ENCODE measurements around the gene SLC6A19. TPM values are rescaled to one million over a fixed set of nuclear protein-coding genes. Genes with fewer than 3 reads are reported as not detected.

Gene SLC6A19
- total and polyA plus RNA-seq, 2 of the 4 experiments (the other 2 are of a cell fraction) = not detected

DNA sequence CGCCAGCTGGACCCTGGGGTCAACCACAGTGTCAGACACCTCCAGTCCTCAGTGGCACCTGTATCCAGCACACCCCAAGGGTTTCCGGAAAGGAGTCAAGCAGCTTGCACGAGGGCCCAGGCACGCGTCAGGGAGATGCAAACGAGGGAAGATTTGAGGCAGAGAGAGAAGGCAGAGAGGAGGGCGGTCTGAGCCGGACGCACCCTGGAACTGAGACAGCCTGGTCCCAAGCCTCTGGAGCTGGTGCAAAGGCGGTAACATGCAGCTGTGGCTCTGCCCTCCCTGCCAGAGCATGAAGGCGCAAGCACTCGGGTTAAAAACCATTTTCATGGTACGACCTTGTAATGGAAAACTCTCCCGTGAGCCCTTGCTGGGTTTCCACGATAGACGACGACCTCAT lies 56.0 kb downstream of the SLC6A19 start:
- Histone ChIP-seq H3K27ac (ENCODE audit: insufficient read depth, low read length) (no peak overlapping the region), H2BK5ac (ENCODE audit: low read depth, low read length, poor library complexity, severe bottlenecking) (no peak overlapping the region), H3K4me2 (ENCODE audit: low read depth, low read length) (no peak overlapping the region), H3K4ac (ENCODE audit: low read depth, low read length) (no peak overlapping the region), H4K20me1 (ENCODE audit: insufficient read depth, low read length) (no peaks in the 10 kb centered on the region), H3K36me3 (ENCODE audit: control insufficient read depth, insufficient read depth, low read length) (no peaks in the 10 kb centered on the region), H4K91ac (ENCODE audit: insufficient read depth, low read depth, low read length) (no peak overlapping the region), H2AFZ (replicated peaks; ENCODE audit: low read length, poor library complexity) (no peak overlapping the region), H3K9me3 (ENCODE audit: control insufficient read depth, insufficient read depth, low read length) (peaks cover 28% of the 10 kb centered on the region), H3K4me1 (ENCODE audit: control insufficient read depth, insufficient read depth, low read length) (no peaks in the 10 kb centered on the region), H2AK9ac (replicated peaks; ENCODE audit: low read depth, low read length, poor library complexity) (no peak overlapping the region), H2AK5ac (ENCODE audit: low read depth, low read length) (no peak overlapping the region), H3K9me1 (ENCODE audit: insufficient read depth, low read length) (no peaks in the 10 kb centered on the region), H2BK120ac (ENCODE audit: low read depth, low read length) (no peak overlapping the region), H3K79me1 (ENCODE audit: low read depth in 1 of 2, low read length in 2 of 2) (no peaks in the 10 kb centered on the region), H3K9ac (ENCODE audit: low read depth, low read length) (no peak overlapping the region), H3K56ac (ENCODE audit: extremely low read depth, insufficient read depth, low read length) (no peak overlapping the region), H2BK15ac (ENCODE audit: low read depth, low read length) (no peak overlapping the region), H4K8ac (ENCODE audit: low read depth in 2 of 2, low read length in 2 of 2) (no peak overlapping the region), H2BK20ac (ENCODE audit: low read depth, low read length) (no peak overlapping the region), H3K18ac (ENCODE audit: low read depth, low read length) (no peak overlapping the region), H3K27me3 (ENCODE audit: control insufficient read depth, insufficient read depth, low read length) (no peaks in the 10 kb centered on the region), H3K4me3 (ENCODE audit: insufficient read depth, low read depth, low read length) (no peak overlapping the region), H3K14ac (replicated peaks; ENCODE audit: low read depth, low read length) (no peak overlapping the region), H3K23ac (ENCODE audit: low read depth, low read length) (no peak overlapping the region), H4K5ac (ENCODE audit: low read depth, low read length) (no peak overlapping the region)
- intact Hi-C loops (cut with micrococcal nuclease) (no loop called here), in situ Hi-C loops (cut with MboI; ENCODE audit: low sequenced_read_pairs) (no loop called here), dilution Hi-C loops (cut with HindIII; ENCODE audit: low sequenced_read_pairs, unreplicated experiment) (no loop called here)
- ATAC-seq (ENCODE audit: low read depth) (no peak), DNase-seq (no peak)
- BruUV-seq (replicated peaks) = no TSS peak
- POLR2A ChIA-PET (ENCODE audit: unreplicated experiment) = no interaction called here
- TF ChIP-seq CHD1 (IDR thresholded peaks at IDR 0.05; ENCODE audit: low read depth, low read length) = no peak
- no peak for TF ChIP-seq NFE2L2 (IDR thresholded peaks at IDR 0.05; ENCODE audit: low read depth, low read length)
- no peak for TF ChIP-seq MAFK (IDR thresholded peaks at IDR 0.05; ENCODE audit: low read depth, low read length)
- no peak for TF ChIP-seq RCOR1 (IDR thresholded peaks at IDR 0.05; ENCODE audit: insufficient replicate concordance, low read length)
- no peak for TF ChIP-seq RFX5 (IDR thresholded peaks at IDR 0.05; ENCODE audit: low read depth, low read length)
- TF ChIP-seq CEBPB (IDR thresholded peaks at IDR 0.05; ENCODE audit: low read depth, low read length) = no peak
- no peak for TF ChIP-seq SMC3 (IDR thresholded peaks at IDR 0.05; ENCODE audit: low read depth, low read length)
- no peak for TF ChIP-seq RAD21 (IDR thresholded peaks at IDR 0.05; ENCODE audit: low read length)
- no peak for TF ChIP-seq MAZ (IDR thresholded peaks at IDR 0.05; ENCODE audit: borderline replicate concordance, low read depth, low read length)
- TF ChIP-seq, protein P1, sequence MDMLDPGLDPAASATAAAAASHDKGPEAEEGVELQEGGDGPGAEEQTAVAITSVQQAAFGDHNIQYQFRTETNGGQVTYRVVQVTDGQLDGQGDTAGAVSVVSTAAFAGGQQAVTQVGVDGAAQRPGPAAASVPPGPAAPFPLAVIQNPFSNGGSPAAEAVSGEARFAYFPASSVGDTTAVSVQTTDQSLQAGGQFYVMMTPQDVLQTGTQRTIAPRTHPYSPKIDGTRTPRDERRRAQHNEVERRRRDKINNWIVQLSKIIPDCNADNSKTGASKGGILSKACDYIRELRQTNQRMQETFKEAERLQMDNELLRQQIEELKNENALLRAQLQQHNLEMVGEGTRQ (IDR thresholded peaks at IDR 0.05; ENCODE audit: low read depth, low read length) = no peak
- TF ChIP-seq, protein P2, sequence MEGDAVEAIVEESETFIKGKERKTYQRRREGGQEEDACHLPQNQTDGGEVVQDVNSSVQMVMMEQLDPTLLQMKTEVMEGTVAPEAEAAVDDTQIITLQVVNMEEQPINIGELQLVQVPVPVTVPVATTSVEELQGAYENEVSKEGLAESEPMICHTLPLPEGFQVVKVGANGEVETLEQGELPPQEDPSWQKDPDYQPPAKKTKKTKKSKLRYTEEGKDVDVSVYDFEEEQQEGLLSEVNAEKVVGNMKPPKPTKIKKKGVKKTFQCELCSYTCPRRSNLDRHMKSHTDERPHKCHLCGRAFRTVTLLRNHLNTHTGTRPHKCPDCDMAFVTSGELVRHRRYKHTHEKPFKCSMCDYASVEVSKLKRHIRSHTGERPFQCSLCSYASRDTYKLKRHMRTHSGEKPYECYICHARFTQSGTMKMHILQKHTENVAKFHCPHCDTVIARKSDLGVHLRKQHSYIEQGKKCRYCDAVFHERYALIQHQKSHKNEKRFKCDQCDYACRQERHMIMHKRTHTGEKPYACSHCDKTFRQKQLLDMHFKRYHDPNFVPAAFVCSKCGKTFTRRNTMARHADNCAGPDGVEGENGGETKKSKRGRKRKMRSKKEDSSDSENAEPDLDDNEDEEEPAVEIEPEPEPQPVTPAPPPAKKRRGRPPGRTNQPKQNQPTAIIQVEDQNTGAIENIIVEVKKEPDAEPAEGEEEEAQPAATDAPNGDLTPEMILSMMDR (conservative IDR thresholded peaks at IDR 0.05; ENCODE audit: low read depth, low read length) = no peak
- no peak for TF ChIP-seq MXI1 (IDR thresholded peaks at IDR 0.05; ENCODE audit: borderline replicate concordance, low read depth, low read length)
- TF ChIP-seq, protein P3, sequence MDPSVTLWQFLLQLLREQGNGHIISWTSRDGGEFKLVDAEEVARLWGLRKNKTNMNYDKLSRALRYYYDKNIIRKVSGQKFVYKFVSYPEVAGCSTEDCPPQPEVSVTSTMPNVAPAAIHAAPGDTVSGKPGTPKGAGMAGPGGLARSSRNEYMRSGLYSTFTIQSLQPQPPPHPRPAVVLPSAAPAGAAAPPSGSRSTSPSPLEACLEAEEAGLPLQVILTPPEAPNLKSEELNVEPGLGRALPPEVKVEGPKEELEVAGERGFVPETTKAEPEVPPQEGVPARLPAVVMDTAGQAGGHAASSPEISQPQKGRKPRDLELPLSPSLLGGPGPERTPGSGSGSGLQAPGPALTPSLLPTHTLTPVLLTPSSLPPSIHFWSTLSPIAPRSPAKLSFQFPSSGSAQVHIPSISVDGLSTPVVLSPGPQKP (IDR thresholded peaks at IDR 0.05; ENCODE audit: borderline replicate concordance, low read depth, low read length) = no peak
- no peak for TF ChIP-seq FOS (IDR thresholded peaks at IDR 0.05; ENCODE audit: low read depth, low read length)
- TF ChIP-seq POLR2A (IDR thresholded peaks at IDR 0.05; ENCODE audit: low read depth, low read length) = no peak
- no peak for TF ChIP-seq BHLHE40 (IDR thresholded peaks at IDR 0.05; ENCODE audit: low read depth, low read length)
- 73% methylated on average over 12 of the region's 17 CpGs; no CpG with 5 or more reads in 1 of the 2 experiments for WGBS, 2 experiments (ENCODE audit: extremely low coverage in 2 of 2, insufficient read length in 1 of 2)
- CTCF ChIA-PET = no interaction called here

Measured in IMR-90 (cell line).